ENCODE measurements around the gene RPRD1A. TPM values are rescaled to one million over a fixed set of nuclear protein-coding genes. Genes with fewer than 3 reads are reported as not detected.

RPRD1A gene
- total and polyA plus RNA-seq, 2 of the 4 experiments (the other 2 are of a cell fraction), result 23.3 to 27.2 TPM

- in situ Hi-C loops (cut with MboI; ENCODE audit: low sequenced_read_pairs) (loop anchor here (25.0 kb wide), 2 partner anchors 569 to 719 kb away; partner anchors contain the start of genes ZNF396 and ZNF397), intact Hi-C loops (cut with micrococcal nuclease) (no loop called here), dilution Hi-C loops (cut with HindIII; ENCODE audit: low sequenced_read_pairs, unreplicated experiment) (no loop called here)
- H3K27me3 ChIP-seq (ENCODE audit: control insufficient read depth, insufficient read depth, low read length), result no peaks in the 10 kb centered on the region
- H3K36me3 ChIP-seq (ENCODE audit: control insufficient read depth, insufficient read depth, low read length), result no peaks in the 10 kb centered on the region
- ChIA-PET POLR2A (ENCODE audit: unreplicated experiment) (no interaction called here), CTCF (no interaction called here)
- H2BK15ac ChIP-seq (ENCODE audit: low read depth, low read length), result no peak overlapping the region
- no peak overlapping the region for H3K4ac ChIP-seq (ENCODE audit: low read depth, low read length)
- H3K14ac ChIP-seq (replicated peaks; ENCODE audit: low read depth, low read length), result no peak overlapping the region
- no peak overlapping the region for H2AK5ac ChIP-seq (ENCODE audit: low read depth, low read length)
- H4K5ac ChIP-seq (ENCODE audit: low read depth, low read length), result no peak overlapping the region
- H2BK120ac ChIP-seq (ENCODE audit: low read depth, low read length), result no peak overlapping the region
- BruUV-seq (replicated peaks), result no TSS peak
- H4K20me1 ChIP-seq (ENCODE audit: insufficient read depth, low read length), result no peaks in the 10 kb centered on the region
- H2AFZ ChIP-seq (replicated peaks; ENCODE audit: low read length, poor library complexity), result no peak overlapping the region
- no peaks in the 10 kb centered on the region for H3K4me1 ChIP-seq (ENCODE audit: control insufficient read depth, insufficient read depth, low read length)
- WGBS, 2 experiments (ENCODE audit: extremely low coverage in 2 of 2, insufficient read length in 1 of 2), result no CpG with 5 or more reads among the region's 3 CpGs
- TF ChIP-seq RFX5 (IDR thresholded peaks at IDR 0.05; ENCODE audit: low read depth, low read length) (no peak), NFE2L2 (IDR thresholded peaks at IDR 0.05; ENCODE audit: low read depth, low read length) (no peak), CTCF (conservative IDR thresholded peaks at IDR 0.05; ENCODE audit: low read depth, low read length) (no peak), RCOR1 (IDR thresholded peaks at IDR 0.05; ENCODE audit: insufficient replicate concordance, low read length) (no peak), CHD1 (IDR thresholded peaks at IDR 0.05; ENCODE audit: low read depth, low read length) (no peak), MAZ (IDR thresholded peaks at IDR 0.05; ENCODE audit: borderline replicate concordance, low read depth, low read length) (no peak), ELK1 (IDR thresholded peaks at IDR 0.05; ENCODE audit: borderline replicate concordance, low read depth, low read length) (no peak), FOS (IDR thresholded peaks at IDR 0.05; ENCODE audit: low read depth, low read length) (no peak), RAD21 (IDR thresholded peaks at IDR 0.05; ENCODE audit: low read length) (no peak), MXI1 (IDR thresholded peaks at IDR 0.05; ENCODE audit: borderline replicate concordance, low read depth, low read length) (no peak), USF2 (IDR thresholded peaks at IDR 0.05; ENCODE audit: low read depth, low read length) (no peak)
- no peaks in the 10 kb centered on the region for H3K79me1 ChIP-seq (ENCODE audit: low read depth in 1 of 2, low read length in 2 of 2)
- no peak overlapping the region for H2AK9ac ChIP-seq (replicated peaks; ENCODE audit: low read depth, low read length, poor library complexity)
- no peak overlapping the region for H3K4me3 ChIP-seq (ENCODE audit: insufficient read depth, low read depth, low read length)
- H3K9me1 ChIP-seq (ENCODE audit: insufficient read depth, low read length), result no peaks in the 10 kb centered on the region
- no peak overlapping the region for H3K23ac ChIP-seq (ENCODE audit: low read depth, low read length)
- H2BK20ac ChIP-seq (ENCODE audit: low read depth, low read length), result no peak overlapping the region
- ATAC-seq (ENCODE audit: low read depth), result no peak
- no peak overlapping the region for H3K9ac ChIP-seq (ENCODE audit: low read depth, low read length)
- H4K8ac ChIP-seq (ENCODE audit: low read depth in 2 of 2, low read length in 2 of 2), result no peak overlapping the region
- no peak overlapping the region for H3K4me2 ChIP-seq (ENCODE audit: low read depth, low read length)
- no peak for DNase-seq
- H3K27ac ChIP-seq (ENCODE audit: insufficient read depth, low read length), result no peak overlapping the region
- no peak overlapping the region for H3K18ac ChIP-seq (ENCODE audit: low read depth, low read length)
- no peak overlapping the region for H2BK5ac ChIP-seq (ENCODE audit: low read depth, low read length, poor library complexity, severe bottlenecking)
- H3K9me3 ChIP-seq (ENCODE audit: control insufficient read depth, insufficient read depth, low read length), result no peaks in the 10 kb centered on the region
- H4K91ac ChIP-seq (ENCODE audit: insufficient read depth, low read depth, low read length), result no peak overlapping the region
- no peak overlapping the region for H3K56ac ChIP-seq (ENCODE audit: extremely low read depth, insufficient read depth, low read length)
Measured at GRCh38 chr18:35956226-35956625, 111.1 kb downstream of the RPRD1A start.

Measured in IMR-90 (cell line).